H1 (cell line): ENCODE measurements around the gene TRIAP1. TPM values are rescaled to one million over a fixed set of nuclear protein-coding genes. Genes with fewer than 3 reads are reported as not detected.

Experiments
- CBX8 ChIP-seq: fragments of 300-800, 300-1000 bp; sonication (generic); IDR thresholded peaks from 2 replicates; pipeline ENCODE4 v1.7.1; 2016; ENCODE audit warnings: low read depth, low read length, borderline replicate concordance
- HDAC6 ChIP-seq: IDR thresholded peaks from one replicate; pipeline ENCODE4 v1.7.1; 2012; ENCODE audit warnings: low read depth, mild to moderate bottlenecking, inconsistent platforms, low read length, moderate library complexity
- RAD21 ChIP-seq, 2 experiments: IDR thresholded peaks in 1 of 2; conservative IDR thresholded peaks in 1 of 2; 2 replicates each; pipeline ENCODE4 v1.6.1; 2011; ENCODE audit warnings: low read depth in 2 of 2, low read length in 2 of 2, improper control_type of control experiment in 1 of 2, inconsistent platforms in 1 of 2, mild to moderate bottlenecking in 1 of 2, moderate library complexity in 1 of 2
- SP1 ChIP-seq: IDR thresholded peaks from 2 replicates; pipeline ENCODE4 v1.6.1; 2011; ENCODE audit warnings: low read depth, low read length
- polyA plus RNA-seq, 7 experiments: library from polyadenylated mRNA; depleted of rRNA in 3 of 7; stranded (reverse) in 5 of 7; unstranded in 2 of 7; fragments of >200 nt in 5 of 7; fragments of 200-250 nt in 2 of 7; gene quantifications; 1 replicate in 5 of 7; 2 replicates in 1 of 7; 4 replicates in 1 of 7; pipeline versions ENCODE4 v1.2.1 to v1.2.3, GENCODE V29; 2011 to 2013; ENCODE audit warnings: missing spikeins in 2 of 7, mixed read lengths in 2 of 7
- total RNA-seq: library from RNA; stranded (reverse); fragmentation: NEBNext Ultra II Directional; extraction: Animal tissue kit (Norgen Biotek cat#: 25700); gene quantifications from 2 replicates; pipeline ENCODE4 v1.2.1, GENCODE V29; 2021

TRIAP1 gene
- total and polyA plus RNA-seq, 2 of the 8 experiments (the other 6 are each of a cell fraction or from before 2014, with no cell fraction given) = 42.0 to 63.4 TPM

- TF ChIP-seq HDAC6 (no peak), CBX8 (no peak), RAD21 (IDR thresholded peaks at IDR 0.05 in 1 of 2, conservative IDR thresholded peaks at IDR 0.05 in 1 of 2; ENCODE audit: low read depth in 2 of 2, low read length in 2 of 2) (peak; percentile 52 to 69), SP1 (no peak)
- TF ChIP-seq, all 59 proteins: peak for 2
Observed at GRCh38 chr12:120466560-120467315, 20.6 kb upstream of the TRIAP1 start (continued).
